GM18517 (cell line): ENCODE data around the gene CD40LG.

Experiments
- ATAC-seq: cut with Tn5 transposase; IDR thresholded peaks from one replicate; pipeline ENCODE4 v1.9.1; 2021; ENCODE audit warnings: mild to moderate bottlenecking, moderate library complexity; ENCODE audit not compliant: unreplicated experiment

Gene CD40LG

DNA sequence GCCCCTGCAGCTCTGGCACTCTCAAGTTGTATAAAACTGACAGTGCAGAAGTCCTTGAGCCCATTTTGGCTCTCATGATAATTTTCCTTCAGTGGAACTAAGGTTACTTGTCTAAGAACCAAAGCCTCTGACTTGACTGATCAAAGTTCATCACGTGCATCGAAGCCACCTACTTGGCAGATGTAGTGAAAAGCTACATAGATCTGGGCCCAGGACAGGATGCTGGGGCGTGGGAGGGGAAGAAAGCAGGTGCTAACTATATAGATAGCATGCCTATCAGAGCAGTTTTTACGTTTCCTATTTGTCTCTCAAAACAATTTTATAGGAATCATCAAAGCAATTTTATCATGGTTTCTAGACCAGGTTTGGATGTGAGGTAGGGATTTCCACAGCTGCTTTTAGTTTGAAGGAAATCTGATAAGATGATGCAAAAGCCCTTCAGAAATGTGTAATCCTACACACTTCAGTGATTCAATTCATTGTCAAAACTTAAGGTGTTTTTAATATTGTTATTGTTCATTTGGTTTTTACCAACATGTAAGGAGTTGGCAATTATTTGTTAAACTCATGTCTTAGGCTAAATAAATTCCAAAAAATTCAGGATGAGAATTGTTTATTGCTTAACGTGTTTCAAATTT, 1.2 kb upstream of the CD40LG start:
- no peak for ATAC-seq

DNA sequence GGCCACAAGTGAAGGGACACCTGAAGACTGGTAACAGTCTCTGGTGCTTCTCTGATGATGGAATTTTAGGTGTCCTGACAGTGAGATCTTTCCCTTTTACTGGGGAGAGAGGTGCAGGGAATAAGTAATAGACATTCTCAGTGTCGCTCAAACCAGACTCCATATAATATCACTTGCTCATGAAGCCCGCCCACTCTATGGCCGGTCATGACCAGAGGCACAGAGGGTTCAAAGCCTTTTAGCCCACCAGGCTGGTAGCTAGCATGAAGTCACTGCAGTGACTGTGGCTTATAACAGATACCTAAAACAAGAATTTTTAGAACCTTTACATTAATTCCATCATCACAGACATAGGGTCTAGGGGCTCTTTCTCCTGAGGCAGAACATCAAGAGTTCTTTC, 2.9 kb downstream of the CD40LG start:
- no peak for ATAC-seq

- ATAC-seq: no peak
These were observed 5.1 kb downstream of the CD40LG start for GRCh38 chrX:136652822-136653723.

- ATAC-seq: no peak
These were observed 8.5 kb downstream of the CD40LG start for GRCh38 chrX:136656361-136656964.

GRCh38 chrX:136658151-136658550, 10.2 kb downstream of the CD40LG start:
- no peak for ATAC-seq

- no peak for ATAC-seq
These were observed 11.2 kb downstream of the CD40LG start for GRCh38 chrX:136659174-136659573.

- no peak for ATAC-seq
These were observed 12.9 kb downstream of the CD40LG start for GRCh38 chrX:136660896-136661295.

- ATAC-seq: no peak
These were observed 14.1 kb downstream of the CD40LG start for GRCh38 chrX:136662104-136662503.

GRCh38 chrX:136662976-136663375, 15.0 kb downstream of the CD40LG start:
- no peak for ATAC-seq

- peak; percentile 78 for ATAC-seq
These were observed 17.4 kb downstream of the CD40LG start for GRCh38 chrX:136665258-136665900.

GRCh38 chrX:136666088-136666487, 18.1 kb downstream of the CD40LG start:
- ATAC-seq: peak; percentile 42

DNA sequence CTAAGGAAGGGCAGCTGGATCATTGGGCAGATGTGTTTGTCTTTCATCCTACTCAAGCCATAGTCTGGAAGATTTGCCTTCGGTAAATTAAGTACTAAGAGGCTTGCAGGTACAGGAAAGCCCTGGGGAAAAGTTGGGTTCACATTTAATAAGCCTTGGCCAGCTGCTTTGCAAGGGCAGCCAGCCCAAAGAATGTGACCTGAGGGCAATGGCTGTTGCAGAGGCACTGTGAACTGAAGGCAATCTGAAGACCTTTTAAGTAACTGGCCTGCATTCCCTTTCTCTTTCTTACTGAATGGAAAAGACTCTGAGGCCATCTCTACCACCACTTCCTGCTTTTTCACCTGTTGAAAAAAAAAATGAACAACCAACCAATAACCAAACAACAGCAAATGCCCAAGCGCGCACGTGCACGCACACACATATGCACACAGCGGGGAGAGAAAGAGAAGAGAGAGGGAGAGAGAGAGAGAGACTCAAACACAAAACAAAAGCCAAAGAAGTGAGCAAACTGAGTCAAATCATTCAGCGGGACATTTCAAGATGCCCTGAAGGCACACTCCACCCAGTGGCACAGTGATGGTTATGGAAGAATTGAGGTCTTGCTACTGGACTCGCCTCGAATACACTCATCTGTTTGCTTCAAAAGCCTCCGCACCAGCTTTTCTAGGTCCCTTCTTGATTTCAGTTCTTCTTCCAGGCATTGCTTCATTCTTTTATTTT, 19.6 kb downstream of the CD40LG start:
- ATAC-seq: no peak

DNA sequence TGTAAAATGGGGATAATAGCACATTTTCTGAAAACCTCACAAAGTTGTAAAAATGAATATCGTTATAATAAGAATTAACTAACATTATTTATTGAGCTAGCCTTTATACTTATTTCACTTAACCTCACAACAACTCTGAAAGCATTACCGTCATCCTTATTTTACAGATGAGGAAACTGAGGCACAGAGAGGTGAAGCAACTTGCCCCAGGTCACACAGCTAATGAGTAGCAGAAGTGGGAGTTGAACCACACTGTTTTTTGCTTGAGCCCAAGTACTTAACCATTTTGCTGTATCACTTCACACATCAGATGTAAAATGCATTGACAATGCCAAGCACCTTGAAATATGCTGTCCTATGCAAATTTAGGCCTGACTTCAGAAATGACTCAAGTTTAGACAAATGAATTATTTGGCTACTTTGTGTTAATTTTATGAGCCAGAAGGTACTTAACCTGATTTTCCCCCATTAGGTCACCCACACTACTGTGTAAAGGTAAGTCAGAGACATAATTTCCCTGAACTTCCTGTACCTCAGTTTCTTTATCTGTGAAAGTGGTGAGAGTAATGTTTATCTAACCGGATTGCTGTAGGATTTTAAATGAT, 23.1 kb downstream of the CD40LG start:
- ATAC-seq: peak; percentile 43

DNA sequence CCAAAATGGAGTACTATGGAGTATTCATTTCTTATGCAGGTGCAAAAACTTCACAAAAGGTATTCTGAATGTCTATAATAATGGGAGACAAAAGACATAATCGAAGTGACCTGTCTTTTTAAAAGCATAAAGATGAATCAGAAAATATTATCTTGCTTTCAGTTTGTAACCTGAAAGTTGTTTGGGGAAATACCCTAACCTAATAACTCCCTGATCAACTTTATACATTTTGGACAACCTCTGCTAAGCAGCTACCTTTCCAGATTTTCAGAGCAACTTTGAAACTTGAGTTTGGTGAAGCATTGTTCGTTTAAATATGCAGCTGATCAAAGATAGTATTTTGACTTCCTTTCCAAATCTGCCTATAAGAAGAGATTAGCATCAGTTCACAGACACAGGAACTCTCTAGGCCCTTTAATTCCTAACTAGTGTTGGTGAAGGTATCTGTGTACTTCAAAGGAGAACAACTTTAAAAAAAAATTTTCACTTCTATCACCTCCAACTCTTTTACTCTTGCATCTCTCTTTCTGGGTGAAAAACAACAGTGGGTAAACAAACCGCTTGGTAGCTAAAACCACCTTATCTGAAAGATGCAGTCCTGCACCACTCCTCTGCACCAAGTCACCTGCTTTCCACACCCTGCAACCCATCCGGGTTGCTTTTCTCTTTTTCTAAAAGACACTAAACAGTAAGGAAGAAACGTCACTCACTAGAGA, 26.5 kb downstream of the CD40LG start:
- peak; percentile 34 for ATAC-seq

DNA sequence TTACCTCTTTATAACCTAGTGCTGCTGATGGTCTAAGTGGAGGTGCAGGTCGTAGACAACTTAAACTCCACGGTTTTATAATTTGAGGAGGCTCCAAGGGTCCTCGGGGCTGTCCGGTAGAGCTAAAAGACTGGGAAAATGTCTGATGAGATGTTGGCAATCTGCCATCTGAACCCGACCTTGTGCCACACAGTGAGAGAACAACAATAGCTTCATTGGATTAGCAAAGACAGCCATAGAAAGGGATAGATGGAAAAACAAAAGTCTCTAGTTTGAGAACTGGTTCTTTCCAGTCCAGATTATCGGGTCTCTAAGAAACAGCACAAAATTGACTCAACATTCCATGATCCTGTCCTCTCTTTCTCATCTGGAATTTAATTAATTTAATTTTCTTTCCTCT, 31.6 kb downstream of the CD40LG start:
- ATAC-seq: no peak

- no peak for ATAC-seq
These were observed 36.2 kb downstream of the CD40LG start for GRCh38 chrX:136684120-136684519.

DNA sequence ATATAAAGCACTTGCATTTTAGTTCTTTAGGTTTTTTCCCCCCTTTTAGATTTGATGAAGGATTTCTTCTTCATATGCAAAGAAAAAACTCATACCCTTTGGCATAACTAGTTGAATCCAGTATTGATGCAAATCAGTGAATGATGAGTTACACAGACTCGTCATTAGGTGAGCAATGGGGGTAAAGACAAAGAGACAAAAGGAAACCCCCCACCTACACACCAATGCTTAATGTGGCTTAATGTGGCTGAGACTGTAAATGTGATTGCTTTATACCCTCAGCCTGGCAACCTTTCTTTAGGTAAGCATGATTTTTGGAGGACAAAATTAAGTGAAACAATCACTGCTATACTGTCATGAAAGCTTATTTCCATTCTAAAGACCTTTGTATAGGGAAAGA, 39.5 kb downstream of the CD40LG start:
- no peak for ATAC-seq

DNA sequence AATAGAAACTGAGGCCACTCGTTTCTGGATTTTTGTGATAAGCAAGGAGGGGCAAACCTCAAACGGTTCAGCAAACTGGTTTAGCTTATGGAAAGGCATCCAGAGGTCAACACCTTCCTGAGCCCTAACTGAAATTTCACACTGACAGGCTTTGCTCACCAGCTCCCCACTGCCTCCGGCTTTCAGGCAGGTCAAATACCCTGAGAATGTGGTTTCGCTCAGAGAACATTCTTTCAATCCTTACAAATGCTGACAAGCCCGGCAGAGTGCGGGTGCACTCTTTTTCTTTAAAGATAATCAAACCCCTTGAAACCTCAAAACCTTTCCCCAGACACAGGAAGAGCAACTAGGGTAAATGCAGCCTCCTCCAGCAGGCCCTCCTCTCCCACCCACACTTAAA, 41.5 kb downstream of the CD40LG start:
- no peak for ATAC-seq

DNA sequence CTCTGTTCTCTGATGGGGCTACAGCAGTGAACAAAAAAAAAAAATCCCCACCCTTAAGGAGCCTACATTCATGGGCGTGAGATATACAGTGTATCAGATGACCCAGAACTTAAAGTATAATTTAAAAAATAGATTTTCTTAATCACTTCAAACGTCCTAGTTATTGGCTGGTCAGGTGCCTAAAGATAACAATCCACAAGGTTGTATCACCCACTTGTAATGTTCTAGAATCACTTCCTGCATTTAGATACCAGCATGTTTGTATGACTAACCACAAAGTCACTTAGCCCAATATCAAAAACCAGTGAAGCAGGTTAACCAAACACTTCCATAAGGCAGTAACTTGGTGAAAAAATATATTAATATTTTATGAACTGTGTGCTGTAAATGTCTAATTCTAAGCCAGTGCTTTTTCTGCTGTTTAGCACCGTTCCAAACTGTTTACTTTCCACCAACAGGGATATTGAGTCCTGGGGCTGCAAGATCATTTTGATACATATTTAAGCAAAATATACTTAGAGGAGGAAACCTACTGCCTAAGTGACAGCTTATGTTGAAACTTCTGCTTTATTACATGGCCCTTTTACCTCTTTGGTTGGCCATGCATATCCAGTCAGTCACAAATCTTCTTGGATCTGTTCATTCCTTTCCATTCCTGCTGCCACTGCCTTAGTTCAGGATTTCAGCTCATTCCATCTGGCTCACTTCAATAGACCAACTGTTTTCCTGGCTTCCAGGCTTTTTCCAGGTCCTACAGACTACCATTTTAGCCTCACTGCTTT, 43.3 kb downstream of the CD40LG start:
- peak; percentile 41 for ATAC-seq
